Jurkat, Clone E6-1 (cell line): ENCODE results near the gene DUSP10.

Source experiments
- DNase-seq: peaks from one replicate; pipeline ENCODE4 v3.0.0-alpha.2; 2011; ENCODE audit warnings: low read depth, low spot score
- H3K4me3 ChIP-seq: 2 replicates; pipeline ENCODE4 v1.5.1; 2011; ENCODE audit warnings: mild to moderate bottlenecking, low read length, control low read depth, moderate library complexity

DUSP10 gene

DNA sequence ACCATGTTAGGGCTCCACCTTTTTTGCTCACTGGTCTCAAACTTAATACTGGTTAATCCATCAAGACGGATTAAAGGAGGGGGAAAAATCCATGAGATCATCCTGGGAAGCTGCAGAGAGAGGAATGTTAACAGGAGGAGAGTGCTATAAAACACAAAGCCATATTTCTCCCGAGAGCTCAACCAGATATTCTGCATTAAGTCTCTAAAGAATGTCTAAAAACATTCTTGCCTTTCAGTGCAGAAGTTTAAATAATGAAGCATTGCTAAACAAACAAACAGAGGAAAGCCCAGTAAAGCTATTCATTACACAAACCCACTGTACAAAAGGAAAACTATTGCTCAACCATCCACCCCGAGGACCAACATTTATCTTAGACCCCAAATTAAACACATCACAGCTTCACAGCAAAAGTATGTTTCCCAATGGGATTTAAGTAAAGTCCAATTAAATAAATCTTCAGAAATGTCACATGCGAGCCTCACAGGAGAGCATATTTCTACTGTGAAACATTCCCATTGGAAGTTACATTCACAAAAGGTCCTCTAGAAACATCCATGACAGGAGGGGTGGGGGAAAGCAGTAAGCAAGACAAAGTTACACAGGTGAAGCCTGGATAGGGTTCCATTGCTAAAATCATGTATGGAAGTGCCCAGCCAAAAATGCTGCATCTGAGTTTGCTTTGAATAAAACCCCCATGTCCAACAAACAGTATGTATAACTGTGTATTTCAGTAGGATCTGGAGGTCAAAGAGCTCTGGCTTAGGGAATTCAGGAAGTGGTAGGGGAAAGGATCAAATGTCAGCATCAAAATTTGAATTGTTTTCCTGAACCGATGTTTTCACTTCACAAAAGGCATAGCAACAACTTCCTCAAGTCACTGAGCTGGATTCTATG lies 23.3 kb downstream of the DUSP10 start:
- H3K4me3 ChIP-seq: no peak overlapping the region
- no peak for DNase-seq

DNA sequence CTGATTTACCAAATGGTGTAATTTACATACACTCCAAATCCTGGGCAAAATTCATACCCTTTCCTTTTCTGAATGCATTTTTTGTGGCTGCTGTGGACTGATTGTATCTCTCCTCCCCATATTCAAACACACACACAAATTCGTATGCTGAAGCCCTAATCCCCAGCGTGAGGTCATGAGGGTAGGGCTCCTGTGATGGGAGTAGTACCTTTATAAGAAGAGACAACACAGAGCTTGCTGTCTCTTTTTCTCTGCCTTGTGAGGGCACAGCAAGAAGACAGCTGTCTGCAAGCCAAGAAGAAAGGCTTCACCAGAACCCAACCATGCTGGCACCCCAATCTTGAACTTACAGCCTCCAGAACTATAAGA lies 24.4 kb downstream of the DUSP10 start:
- H3K4me3 ChIP-seq: no peak overlapping the region
- DNase-seq: no peak

DNA sequence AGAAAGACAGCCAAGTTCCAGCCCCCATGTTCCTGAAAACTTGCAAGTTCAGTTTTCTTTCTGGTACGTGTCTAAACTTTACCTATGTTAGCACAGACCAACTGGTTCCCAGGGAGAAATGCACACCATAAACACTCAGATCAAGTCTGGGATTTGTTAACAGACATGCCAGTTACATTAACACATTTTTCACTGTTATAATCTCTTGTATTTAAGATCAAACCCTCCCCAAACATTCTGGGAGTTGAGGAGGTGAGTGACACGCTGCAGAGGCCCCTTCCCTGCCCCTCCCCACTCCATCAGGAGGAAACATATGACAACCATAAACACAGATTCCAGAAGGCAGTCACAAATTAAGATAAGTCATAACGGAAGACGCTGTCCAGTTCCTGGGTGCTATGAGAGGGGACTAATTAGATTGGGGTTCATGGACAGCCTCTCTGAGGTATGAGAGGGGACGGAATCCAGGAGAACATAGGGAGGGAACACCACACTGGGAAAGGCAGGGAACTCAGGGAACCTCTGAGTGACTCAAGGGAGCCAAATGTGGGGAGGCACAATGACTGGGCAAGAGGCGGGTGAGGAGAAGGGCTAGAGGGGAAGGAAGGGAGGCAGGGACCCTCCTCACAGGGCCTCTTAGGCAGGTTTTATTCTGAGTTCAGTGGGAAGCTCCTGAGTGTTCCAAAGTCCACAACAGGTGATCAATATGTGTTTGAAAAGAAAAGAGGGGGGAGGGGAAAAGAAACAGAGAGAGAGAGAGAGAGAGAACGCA lies 25.0 kb downstream of the DUSP10 start:
- H3K4me3 ChIP-seq: no peak overlapping the region
- no peak for DNase-seq

DNA sequence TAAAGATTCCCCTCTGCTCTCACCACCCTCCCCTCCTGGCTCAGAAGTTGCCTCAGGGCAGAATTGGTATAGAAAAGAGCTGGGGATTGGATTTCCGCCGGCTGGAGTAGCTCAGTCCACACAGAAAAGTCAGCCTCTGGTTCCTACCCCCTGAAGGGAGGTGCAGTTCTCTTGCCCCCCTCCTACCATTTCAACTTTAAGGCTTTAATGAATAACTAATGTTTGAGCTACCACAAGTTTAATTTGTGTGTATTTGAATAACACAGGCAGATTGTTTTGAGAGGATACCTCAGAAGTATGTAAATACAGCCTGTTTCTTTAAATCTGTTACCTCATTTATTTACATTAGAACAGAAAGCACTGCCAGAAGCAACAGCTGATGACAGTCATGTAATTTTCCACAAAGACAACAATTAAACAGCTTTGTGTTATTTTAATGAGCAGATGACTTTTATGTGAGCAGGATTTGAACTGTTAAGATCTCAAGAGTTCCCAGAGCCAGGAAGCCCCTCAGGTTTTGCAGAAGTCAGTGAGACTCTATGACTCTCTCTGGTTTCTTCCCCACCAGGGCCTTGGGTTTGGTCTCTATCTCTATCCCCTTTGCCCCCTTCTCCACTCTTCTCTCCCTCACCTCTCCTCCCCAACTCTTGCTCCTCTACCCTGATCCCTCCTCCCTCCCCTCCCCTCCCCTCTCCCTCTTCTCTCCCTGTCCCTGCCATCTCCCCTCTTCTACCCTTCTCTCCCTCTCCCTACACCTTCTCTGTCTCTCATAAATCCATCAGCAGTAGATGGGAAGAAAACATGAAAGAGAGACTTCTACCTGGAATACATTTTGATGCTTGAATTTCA lies 26.3 kb downstream of the DUSP10 start:
- DNase-seq: no peak
- H3K4me3 ChIP-seq: no peak overlapping the region

DNA sequence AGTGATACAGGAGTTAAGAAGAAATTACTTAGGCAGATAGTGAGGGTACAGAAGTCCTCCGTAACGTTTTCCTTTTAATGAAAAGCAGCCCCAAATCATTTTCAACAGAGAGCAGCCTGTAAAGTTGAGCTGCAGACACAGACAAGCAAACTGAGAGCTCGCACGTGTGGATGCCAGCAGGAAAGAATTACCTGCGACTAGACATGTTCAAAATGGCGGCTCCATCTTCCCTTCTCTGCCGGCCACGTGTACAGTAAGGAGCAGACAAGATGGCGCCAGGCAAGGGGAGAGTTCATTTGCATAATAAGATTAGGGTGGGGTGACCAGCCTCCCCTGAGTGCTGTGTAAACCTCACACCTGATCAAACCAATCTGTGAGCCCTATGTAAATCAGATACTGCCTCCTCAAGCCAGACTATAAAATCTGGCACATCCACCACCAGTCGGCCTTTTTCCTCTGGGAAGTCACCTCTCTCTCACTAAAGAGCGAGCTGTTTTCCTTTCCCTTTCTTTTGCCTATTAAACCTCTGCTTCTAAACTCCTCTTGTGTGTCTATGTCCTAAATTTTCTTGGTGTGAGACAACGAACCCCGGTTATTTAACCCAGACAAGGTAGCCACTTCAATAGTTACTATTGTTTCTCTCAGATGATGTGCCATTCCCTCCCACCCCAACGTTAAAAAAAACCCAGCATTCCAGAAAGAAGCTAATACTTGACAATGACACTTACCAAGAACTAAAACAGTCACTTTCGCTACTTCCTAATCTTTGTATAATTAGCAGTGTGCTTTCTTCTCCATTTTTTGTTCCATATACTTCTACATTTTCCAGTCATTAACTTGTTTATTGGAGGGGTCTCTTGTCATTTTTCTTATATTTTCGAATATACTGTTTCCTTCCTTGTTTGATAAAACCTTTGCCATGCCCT lies 27.4 kb downstream of the DUSP10 start:
- H3K4me3 ChIP-seq: no peak overlapping the region
- DNase-seq: no peak

DNA sequence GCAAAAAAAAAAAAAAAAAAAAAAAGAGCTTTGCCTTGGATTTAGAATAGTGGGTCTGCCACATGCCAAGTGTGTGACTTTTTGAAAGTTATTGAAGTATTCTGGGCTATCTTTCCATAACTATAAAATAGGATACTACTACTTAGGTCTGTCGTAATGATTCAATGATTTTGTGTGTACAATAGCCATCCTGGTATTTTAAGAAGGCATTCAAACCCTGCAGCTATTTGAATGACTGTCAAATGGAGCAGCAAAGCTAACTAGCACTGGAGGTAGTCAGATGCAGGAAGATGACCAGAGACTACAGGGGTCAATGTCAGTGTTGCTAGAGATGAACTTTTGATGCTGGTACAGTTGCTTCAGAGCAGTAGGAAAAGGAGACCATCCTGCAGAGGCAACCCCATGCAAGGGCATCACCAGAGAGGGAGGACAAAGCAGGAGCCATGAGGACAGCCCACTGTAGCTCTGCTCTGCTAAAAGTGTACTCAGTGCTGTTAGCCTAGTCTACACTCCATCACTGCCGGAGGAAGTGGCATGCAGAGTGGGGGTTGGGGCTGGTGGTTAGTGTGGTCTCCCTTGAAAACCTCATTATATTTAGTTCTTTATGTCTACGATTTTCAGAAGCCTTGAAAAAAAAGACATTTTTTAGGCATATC lies 29.0 kb downstream of the DUSP10 start:
- H3K4me3 ChIP-seq: peak overlapping the region; percentile 40
- peak; percentile 94 for DNase-seq

DNA sequence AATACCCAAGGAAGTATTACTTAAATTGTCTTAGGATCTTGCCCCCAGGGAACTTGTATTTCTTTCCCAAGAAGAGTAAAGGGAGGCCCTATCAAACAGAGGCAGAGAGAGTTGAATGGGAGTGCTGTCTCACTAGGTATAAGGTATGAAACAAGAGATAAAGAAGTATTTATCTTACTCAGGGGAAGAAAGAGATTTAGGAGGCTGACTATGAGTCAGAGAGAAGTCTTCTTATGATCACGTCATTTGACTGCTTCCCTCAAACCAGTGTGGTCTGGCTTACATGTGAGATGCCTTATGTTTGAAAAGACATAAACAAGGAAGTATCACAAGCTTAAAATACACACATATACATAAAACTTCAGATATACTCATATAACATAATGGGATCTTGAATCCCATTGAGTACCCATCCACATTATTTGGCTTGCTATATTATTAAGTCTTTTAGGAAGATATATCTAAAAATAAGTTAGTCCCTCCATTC lies 29.6 kb downstream of the DUSP10 start:
- no peak overlapping the region for H3K4me3 ChIP-seq
- DNase-seq: peak; percentile 85

DNA sequence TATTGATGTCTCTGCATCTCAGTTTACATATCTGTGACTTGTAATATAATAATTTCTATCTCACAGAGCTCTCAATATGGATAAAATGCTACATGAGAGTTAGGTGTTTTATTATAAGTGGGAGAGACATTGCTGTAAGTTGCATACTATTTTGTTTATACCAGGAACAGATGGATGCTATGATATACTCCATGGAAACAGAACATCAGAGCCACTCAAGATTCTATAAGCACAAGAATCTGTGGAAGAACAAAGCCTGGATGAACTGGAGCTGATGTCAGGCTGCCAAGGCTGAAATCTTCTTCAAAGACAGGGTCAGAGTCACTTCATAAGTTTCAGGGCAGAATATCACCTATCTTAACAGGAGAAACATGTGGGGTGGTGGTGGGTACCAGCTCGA lies 30.2 kb downstream of the DUSP10 start:
- no peak for DNase-seq
- H3K4me3 ChIP-seq: no peak overlapping the region

DNA sequence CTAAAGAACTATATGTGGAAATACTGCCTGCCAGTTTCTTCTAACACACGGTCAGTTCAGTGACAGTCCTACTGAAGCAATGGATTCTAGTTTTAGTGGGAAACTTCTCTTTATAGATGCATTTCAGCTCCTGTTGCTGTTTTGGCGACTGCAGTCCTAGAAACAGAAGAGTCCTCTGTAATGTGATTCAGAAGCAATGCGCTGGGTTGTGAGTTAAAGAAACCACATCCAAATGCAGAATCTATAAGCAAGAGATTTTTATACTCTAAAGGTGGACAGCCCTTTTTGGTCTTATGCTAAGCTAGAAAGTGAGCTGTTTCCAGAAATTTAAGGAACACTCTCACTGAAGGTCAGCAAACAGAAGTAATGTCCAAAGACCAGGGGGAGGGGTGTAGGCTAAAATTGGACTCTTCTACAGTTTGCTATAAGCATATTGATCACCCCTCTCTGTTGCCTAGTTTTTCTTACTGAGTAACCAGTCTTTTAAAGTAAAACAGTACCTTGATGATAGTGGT lies 30.8 kb downstream of the DUSP10 start:
- DNase-seq: no peak
- no peak overlapping the region for H3K4me3 ChIP-seq

DNA sequence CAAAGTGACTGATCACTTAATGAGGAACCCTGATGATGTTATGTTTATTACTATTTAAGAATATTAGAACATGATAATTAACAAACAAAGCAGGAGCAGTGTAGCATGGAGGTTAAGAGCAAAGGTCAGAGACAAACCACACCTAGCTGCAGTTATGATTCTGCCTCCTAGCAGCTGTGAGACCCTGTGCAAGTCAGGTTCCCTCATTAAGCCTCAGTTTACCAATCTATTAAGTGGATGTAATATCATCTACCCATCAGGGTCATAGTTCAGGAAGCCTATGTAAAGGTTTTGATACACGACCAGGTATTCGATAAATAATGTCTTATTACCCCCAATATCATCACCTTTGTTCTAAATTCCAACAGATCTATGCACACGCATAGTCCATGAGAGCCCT lies 32.0 kb downstream of the DUSP10 start:
- no peak for DNase-seq
- H3K4me3 ChIP-seq: no peak overlapping the region

DNA sequence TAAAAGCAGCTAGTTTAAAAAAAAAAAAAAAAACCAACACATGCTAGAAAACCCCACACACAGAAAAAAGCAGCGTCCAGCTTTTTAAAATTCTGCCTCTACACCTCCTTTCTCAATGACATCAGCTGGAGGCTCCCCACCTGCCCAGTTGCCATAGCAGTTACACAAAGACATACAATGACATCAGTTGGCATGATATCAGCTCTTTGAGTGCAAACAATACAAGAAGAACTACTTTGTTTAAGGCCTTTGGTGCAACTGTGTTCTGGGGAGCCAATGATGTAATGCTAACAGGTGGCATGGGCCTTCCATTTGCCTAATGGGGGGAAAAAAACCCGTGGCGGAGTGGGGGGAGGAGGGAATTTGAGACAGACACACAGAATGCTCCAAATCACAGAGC lies 32.9 kb downstream of the DUSP10 start:
- H3K4me3 ChIP-seq: no peak overlapping the region
- DNase-seq: peak; percentile 77

DNA sequence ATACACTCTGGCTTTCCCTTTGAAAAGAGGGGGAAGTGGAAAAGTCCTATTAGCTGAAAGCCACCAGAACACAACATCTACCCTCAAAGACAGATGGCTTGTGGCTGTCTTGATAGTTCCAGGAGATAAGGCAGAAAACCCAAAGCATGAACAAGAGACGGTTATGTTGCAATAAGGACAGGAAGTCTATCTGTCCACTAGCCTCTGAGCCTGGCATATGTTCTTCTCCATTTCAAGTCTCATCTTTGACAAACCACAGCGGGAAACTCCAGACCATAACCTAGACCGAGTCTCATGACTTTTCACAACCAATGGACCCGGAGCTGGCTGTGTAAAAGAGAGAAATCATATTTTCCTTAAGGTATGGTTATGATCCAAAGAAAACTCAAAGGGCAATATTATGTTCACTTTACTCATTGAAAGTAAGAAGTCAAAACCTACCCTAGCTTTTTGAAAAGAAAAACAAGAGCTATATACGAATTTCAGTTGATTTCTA lies 33.8 kb downstream of the DUSP10 start:
- peak; percentile 95 for DNase-seq

DNA sequence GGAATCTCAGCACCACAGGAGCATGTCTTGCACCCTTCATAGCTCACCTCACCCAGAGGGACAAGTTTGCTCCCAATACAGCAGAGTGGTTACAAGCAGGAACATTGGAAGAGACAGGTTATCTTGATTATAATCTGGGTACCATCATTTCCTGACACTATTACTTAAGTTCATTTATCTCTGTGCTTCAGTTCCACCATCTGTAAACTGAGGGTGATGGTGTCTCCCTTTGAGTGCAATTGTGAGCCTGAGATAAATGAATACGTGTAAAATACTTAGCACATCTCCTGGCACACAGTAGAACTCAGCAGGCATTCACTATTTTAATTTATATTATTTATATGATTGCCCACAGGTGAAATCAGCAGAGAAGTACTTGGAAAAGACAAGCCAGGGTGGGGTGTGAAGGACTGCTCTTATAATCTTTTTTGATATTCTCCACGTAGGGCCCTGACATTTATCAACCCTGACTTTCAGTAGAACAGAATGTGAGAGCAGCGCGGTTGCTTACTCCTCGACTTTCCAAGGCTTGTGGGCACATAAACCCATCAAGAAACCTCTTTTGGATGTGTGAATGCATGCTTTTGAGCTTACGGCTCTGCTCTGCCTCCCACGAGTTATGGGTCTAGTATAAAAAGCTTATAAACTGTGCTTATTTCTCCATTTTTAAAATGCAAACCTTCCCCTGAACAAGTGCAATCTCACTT lies 34.9 kb downstream of the DUSP10 start:
- DNase-seq: no peak
- H3K4me3 ChIP-seq: no peak overlapping the region

More for the DNA sequence above, 33.8 kb downstream of the DUSP10 start:
- no peak overlapping the region for H3K4me3 ChIP-seq

DNA sequence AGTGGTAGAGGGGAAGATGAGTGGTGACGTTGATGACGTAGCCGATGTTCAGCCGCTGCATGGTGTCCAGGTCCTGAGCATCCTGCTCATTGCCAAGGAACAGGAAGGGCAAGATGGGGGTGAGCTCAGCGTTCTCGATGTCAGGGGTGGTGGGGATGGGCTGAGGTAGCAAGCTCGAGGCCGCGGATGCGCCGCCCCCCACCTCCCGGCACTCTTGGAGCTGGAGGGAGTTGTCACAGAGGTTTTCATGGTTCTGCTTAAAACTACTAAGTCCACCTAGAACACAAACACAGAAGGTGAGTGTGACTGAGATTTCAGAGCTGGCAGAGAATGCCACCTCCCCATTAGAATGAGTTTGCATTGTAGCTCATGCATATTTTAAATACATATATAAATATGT lies 35.7 kb downstream of the DUSP10 start:
- DNase-seq: no peak
- H3K4me3 ChIP-seq: no peak overlapping the region

DNA sequence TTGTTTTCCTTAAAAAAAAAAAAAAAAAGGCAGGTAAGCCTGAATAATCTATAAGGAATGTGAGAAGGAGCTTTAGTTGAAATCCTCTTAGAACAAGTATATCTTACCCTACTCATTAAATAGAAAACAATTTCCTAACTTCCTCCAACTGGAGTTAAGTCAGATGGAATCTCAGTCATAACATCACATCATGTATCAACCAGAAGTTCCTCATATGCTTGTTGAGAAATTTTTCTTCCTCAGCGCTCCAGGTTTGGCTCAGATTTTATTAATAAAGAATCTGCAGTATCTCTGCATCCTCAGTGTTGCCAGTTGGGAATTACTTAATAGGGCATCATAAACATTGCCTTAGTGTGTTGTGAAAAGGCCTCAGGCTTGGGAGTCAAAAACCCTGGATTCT lies 37.6 kb downstream of the DUSP10 start:
- no peak overlapping the region for H3K4me3 ChIP-seq
- DNase-seq: no peak

DNA sequence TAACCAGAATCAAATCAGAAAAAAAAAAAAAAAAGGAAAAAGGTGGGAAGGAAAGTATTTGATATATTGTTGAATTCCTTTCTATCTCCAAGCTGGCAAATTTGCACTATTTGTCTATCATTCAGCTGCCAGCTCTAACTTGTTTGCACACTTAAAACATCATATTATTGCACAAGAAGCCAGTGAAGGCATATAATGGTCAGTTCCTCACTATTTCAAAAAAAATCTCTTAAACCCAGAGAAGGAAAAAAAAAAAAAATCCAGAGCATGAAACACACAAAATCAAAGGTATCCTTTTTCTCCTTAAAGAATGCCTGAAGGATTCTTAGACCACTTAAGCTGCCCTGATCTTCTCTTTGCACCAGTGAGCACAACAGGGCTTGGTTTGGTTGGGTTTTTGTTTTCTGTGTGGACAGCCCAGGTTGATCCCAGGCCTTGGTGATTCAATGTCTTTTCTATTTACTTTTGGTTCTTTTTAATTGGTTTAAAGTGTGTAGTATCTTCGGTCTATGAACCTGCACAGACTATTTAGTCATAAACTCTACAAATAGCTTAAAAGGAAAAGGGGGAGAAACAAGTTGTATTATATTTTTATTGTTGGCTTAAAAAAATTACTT lies 40.2 kb downstream of the DUSP10 start:
- no peak for DNase-seq
- H3K4me3 ChIP-seq: no peak overlapping the region

DNA sequence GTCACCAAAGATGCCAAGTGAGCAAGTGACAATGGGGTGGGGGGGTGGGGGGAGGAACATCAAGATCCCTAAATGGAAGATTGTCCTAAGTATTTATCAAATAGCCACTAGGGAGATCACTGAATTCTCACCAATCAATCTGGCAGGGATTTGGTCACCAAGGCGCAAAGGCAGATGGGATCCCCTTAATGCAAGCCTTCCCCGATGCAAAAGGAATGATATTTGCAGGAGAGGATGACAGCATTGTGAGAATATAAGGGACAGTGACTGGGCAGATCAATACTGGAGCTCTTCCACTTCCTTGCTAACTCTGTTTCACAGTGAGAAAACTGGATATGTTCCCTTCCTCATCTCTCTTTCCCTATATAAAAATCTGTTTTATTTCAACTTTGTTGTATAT lies 40.9 kb downstream of the DUSP10 start:
- H3K4me3 ChIP-seq: no peak overlapping the region

More for the DNA sequence above, 40.9 kb downstream of the DUSP10 start:
- no peak for DNase-seq
